GM12872 (cell line): ENCODE results near the gene BAZ2B.

Experiments
- CTCF ChIP-seq: IDR thresholded peaks from 3 replicates; pipeline ENCODE4 v1.5.1; 2011; ENCODE audit warnings: low read depth, mild to moderate bottlenecking, low read length, moderate library complexity; ENCODE audit not compliant: insufficient read depth

The BAZ2B gene

DNA sequence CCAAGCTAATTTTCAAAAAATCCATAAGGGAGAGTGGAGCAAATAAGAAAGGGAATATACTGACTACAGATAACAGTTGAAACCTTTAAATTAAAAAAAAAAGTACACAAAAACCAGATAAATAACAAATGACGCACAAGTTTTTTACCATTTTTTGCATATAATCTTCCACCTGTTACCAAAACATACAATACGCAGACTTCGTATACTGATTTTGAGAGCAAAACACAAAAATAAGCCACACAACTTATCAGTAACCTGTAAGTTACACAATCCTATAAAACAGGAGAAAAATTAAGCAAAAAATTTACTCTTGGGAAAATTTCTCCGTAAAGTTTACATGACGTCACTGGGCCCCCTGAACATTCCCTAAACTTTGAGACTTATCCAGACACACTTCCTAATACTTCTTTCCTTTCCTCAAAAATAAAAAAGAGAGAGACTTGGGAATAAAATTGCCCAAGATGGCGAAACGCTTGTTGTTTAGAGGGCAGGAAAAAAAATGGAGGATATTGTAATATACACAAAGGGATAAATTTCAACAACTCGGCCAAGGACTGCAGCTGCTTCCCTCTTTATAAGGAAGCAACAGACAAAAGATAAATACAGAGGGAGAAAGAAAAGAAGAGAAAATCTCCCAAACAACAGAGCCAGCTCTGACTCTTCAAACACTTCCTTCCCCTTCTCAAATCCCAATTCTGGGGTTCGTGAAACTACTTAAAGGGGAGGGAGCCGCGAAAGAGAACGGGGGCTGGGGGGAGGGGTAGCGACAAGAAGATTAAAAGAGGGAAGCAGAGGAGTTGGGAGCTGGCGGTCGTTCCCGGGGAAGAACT is 1.6 kb downstream of the BAZ2B start:
- no peak for TF ChIP-seq CTCF

DNA sequence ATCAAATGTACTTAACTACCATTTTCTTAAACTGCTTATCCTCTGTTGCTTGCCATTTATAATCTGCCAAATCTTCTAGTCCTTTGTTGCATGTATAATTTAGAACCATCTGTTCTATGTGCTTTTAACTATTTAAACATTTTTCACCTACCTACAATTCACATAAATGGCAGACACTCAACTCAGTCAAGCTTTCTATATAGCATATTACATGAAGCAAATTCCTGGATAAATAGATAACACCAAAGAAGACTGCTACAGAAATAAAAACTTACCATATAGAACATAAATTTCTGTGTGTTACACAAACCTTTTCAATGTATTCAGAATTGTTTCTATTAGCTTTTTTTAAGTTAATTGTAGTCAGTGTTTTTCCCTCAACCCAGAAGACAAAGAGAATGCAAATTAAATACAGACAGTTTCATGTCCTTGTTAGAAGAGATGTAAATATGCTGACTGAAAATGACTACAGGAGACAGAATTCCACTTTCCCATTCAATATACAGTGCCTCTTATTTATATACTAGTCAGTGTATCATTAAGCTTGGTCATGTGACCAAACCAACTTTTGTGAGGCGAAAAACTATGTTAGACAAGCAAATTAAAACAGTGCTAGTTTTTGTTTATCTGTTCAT is 2.6 kb downstream of the BAZ2B start:
- no peak for TF ChIP-seq CTCF

DNA sequence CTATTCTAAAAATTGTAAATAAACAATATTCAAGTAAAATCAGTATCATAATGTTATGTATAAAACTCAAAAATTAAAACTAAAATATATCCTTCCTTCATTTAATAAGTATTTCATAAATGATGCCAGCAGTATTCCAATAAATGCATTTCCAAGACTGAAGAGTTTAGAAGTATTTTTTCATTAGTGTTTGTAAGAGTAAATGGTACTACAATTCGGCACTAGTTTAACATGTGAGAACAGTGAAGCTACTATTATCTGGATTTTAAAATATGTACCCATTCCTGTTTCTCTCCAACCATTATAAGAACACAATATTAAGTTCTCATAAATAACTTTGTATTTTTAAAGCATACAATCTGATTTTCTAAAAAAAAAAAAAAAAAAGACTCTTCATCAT is 3.3 kb downstream of the BAZ2B start:
- no peak for TF ChIP-seq CTCF

DNA sequence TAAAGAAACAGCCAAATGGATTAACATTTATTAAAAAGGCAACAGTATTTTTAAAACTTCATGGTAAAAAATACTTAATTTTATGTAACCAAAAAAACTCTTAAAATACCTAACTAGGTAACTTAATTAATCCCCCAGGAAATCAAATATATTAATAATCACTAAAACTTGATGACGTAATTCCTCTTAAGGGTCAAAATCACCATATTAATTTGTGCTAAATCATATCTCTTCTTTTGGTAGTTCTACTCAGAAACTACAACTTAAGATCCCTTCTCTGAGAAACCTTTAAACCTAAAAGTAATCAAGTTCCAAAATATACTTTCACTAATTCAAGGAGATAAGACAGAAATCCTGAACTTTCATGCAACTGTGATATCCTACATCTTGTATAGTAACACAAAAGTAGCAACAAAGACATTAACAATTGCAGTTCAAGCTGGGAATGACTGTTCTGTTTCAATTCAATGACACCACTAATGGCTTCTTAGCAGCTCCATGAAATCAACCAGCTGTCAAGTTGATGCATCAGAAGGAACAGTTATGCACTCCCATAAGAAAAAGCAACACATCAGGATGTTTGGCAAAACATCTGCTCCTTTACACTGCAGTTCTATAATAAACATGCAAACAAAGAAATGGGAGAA is 4.0 kb downstream of the BAZ2B start:
- TF ChIP-seq CTCF, result no peak

DNA sequence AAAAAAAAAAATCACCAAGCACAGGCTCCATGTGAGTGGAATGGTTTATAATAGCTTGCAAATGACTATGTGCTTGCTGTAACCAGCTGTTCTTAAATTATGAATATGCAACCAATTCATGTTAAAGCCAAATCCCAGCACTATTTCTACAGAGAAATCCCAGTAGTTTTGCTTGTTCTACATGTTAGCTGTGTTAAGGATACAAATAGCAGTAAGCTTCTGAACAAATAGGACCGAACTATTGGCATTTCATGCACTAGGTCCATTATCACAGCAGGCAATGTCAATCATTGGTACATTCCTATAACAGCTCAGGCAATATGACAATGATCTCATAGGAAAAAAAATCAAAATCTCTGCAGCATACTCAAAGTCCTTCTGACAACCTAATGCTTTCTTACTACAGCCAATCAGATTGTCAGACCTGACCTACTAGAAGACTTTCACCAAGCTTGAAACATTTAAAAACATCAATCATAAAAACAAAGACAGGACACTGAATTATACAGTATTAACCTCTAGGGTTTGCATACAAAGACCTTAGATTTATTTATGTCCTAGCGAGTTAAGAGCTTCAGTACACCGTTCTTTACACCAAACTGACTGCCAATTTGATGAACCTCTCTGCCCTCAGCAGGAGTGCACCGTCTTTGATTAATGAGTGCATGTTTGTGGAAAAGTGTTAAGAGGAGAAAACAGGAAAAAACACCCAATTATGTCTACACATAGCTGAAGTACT is 6.4 kb downstream of the BAZ2B start:
- TF ChIP-seq CTCF, result no peak

DNA sequence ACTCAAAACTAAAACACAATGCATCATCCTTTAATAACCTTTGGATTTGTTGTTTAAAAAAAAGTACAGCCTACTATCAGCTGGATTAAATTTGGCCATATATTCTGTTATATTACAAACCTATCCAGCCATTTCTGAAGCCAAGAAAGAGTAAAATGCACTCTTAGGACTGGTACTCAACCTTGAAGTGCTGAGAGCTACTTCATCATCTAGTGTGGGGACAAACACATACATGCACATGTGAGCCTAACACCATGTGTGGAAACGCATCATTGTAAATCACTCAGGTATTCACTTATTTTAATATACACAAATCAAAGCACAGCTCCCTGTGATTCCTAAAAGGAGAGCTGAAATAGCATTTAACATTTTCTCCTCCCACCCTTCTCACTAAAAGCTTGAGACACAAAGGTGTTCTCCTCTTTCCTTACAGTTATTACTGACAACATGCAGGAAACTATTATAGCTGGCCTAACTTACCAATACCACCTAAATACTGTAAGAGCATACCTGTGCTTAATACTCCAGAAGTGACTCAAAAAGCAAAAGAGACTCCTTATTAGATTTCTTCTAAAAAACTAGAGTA is 7.5 kb downstream of the BAZ2B start:
- TF ChIP-seq CTCF, result no peak
